ENCODE results near the gene CAPN10.

GRCh38 chr2:240551811-240552210, 34.7 kb upstream of the CAPN10 start:
- no peak for TF ChIP-seq POLR2A (IDR thresholded peaks at IDR 0.05)
- TF ChIP-seq CTCF (IDR thresholded peaks at IDR 0.05): no peak
- no peak for TF ChIP-seq POLR2AphosphoS5 (IDR thresholded peaks at IDR 0.05; ENCODE audit: insufficient read depth in 1 of 2, low read depth in 1 of 2)

Data from vagina (tissue), 2 donors.